HG02970 (cell line): Measurements from ENCODE around the gene SLC44A5.
"Not testable (repeated sequence)": the region's sequence is repeated elsewhere in the genome, so short reads cannot be mapped to it uniquely, and the experiment has no call there.

ENCODE experiments used
- ATAC-seq: cut with Tn5 transposase; IDR thresholded peaks from one replicate; pipeline ENCODE4 v1.9.1; 2021; ENCODE audit warnings: mild to moderate bottlenecking, moderate library complexity, moderate number of reproducible peaks; ENCODE audit not compliant: unreplicated experiment, low FRiP score

The SLC44A5 gene

DNA sequence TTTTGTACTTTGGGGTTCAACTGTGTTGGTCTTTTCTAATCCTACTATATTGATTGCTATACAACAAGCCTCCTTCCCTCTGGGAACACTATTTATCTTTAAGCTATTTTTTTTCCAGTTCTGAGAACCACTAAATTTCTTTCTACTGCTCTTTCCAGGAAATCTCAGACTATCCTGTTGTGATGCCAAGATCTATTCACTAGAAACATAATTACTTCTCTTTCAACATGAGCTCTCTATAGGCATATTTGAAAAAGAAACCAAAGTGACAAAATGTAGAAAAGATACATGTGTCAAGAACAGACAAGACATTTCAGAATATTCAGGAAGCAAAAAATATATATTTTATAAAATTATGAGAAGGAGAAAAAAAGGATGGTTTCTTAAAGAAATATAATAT, 82.9 kb downstream of the SLC44A5 start:
- no peak for ATAC-seq

DNA sequence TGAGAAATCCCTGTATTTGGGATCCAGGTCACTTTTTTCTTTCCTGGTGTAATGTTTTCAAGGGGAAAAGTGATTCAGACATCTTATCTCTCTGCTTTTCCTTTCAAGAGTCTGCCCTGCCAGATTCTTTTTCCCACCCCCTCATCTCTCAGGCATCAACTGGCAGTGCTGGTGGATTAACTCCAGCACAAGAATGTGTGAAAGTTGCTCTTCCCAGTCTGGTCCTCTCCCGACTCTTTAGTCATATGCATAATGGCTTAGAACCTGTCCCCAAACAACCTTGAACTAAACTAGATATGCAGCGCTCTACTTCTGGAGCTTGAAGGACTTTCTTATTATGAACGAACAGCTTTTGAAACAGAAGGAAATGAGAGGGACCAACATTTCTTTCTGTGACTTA, 88.5 kb downstream of the SLC44A5 start:
- ATAC-seq, result no peak

DNA sequence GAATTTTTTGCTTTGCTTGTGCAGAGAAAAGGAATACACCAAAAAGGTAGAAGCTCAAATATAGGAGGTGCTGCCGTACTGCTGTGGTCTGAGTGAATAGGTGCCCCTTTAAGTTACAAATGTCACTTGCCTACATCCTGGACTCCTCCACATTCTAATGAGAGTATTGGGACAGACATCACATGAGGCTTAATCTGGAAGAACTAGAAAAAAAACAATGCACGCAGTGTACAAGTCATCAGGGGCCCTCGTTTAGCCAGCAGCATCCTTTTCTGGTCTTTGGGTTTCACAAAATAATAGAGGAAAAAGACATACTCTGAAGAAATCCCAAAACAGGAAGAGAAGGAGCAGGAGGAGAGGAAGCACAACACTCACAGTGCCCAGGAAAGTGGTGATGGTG, 89.3 kb downstream of the SLC44A5 start:
- ATAC-seq, result no peak

DNA sequence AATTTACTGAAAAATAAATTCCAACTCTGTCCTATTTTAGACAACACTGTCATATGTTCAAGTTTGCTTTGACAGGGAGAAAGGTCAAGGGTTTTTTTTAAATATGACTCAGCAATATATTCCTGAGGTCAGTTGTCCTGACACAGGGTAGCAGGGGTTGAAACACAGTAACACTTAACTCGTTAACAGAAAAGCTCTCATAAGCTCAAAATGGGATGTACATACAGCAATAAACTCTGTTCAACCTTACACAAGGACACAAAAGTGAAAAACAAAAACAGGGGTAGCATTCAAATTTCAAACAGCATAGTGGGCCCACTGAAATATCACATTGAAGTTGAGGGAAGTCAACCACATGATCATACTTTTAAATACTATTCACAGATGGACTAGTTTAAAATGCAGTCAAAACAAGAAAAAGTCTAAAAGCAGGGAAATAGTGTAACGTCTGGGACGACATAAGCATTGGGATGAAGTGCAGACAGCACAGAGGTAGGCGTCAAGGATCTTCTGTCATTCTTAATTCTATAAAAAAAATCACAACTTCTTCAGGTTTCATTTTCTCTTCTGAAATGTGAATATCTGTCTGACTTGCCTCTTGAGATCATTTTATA, 89.9 kb downstream of the SLC44A5 start:
- no peak for ATAC-seq

DNA sequence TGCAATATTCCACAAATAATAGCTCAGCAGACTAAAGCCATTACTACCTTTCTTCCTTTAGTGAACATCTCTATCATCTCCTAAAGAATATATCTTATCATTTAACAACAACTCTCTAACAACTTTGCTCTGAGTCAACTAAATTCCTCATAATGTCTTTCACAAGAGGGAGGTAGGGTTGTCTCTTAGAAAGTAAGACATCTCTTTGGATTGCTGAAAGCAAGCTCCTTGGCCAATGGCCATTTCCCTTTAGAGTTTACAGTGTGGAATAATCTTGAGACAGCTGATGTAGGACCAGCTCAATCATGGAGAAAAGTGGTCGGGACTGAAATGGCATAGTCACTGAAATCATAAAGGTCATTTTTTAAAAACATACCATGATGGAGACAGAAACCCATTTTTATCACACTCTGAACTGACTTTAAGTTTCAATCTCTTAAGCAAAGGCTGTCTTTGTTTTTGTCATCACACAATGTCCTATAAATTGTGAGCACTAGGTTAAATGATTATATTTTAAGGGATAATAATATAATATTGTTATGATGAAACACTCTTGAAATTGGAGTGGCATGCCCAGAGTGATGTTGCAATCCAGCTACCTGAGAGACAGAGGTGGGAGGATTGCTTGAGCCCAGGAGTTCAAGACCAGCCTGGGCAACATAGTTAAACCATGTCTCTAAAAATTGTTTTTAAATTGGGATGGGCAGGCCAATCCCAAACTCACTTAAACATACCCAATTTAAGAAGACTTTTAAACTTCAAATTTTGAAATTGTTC, 91.1 kb downstream of the SLC44A5 start:
- no peak for ATAC-seq

DNA sequence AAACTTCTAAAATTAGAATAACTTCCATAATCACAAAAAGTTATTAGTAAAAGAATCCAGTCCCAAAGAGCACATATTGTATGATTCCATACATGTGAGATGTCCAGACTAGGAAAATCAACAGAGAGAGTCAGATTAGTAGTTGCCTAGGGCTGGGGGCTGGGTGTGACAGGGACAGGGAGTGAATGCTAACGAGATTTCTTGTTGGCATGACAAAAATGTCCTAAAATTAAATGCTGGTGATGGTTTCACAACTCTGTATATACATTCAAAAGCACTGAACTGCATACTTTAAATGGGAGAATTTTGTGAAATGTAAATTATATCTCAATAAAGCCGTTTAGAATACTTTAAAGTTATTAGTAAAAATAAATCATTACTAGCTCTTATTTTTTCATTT, 92.2 kb downstream of the SLC44A5 start:
- ATAC-seq, result no peak

DNA sequence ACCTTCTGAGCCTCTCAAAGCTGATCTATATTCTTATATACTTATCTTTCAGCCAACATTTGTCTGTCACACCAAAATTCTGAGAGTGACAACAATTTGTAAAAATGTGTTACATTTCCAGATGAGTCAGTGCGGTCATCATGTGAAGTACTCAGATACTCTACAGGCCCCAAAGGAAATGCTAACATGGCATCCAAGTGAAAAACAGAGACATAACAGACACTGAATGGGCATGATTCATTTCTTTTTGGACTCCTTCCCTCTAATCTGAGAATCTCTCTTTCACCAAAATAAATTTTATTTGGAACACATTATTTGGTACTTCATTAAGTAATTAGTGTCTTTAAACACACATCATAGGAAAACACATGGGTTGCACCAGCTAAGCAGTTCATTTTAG, 96.6 kb downstream of the SLC44A5 start:
- no peak for ATAC-seq

DNA sequence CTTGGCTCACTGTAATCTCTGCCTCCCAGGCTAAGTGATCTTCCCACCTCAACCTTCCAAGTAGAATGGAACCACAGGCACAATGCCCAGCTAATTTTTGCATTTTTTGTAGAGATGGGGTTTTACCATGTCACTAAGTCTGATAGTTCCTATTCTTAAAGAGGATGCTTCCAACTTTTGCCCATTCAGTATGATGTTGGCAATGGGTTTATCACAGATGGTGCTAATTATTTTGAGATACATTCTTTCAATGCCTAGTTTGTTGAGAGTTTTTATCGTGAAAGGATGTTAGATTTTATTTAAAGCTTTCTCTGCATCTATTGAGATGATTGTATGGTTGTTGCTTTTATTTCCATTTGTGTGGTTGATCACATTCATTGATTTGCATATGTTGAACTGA, 103.9 kb downstream of the SLC44A5 start:
- ATAC-seq, result no peak

DNA sequence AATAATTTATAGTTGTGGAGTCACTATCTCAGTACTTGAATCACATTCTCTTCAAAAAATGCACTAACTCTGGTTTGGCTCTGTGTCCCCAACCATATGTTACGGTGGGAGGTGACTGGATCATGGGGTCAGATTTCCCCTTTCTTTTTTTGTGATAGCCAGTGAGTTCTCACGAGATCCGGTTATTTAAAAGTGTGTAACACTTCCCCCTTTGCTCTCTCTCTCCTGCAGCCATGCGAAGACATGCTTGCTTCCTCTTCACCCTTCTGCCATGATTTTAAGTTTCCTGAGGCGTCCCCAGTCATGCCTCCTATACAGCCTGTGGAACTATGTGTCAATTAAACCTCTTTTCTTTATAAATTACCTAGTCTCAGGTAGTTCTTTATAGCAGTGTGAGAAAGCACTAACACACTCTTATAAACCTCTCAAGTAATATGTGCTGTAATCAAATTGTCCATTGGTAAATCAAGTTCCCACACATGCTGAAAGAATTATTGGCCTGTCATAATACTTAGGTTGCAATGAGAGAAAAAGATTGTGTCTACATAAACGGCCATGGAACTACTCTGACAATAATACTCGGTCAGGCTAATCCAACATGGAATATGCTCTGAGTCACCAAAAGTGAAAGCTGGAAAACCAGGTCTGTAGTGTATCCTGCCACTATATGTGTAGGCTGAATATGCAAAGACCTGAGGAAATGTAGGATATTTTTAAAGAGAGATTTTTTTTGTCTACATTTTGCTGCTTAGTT, 107.5 kb downstream of the SLC44A5 start:
- no peak for ATAC-seq

DNA sequence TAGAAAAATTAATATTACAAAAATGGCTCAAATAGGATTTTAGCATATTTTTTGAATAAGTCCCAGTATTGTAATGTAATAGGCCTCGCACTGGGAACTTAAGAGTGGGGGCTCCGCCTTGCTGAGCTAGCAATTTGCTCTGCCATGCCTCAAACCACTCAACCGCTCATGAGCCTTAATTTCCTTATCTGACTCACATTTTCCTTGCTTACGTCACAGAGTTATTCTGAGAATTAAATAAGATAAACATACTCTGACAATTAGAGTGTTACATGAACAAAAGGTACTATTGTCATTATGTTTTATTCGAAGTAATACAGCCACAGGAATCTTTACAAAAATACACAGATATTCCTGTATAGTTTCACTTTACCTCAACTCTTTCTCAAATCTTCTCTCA, 108.1 kb downstream of the SLC44A5 start:
- no peak for ATAC-seq

DNA sequence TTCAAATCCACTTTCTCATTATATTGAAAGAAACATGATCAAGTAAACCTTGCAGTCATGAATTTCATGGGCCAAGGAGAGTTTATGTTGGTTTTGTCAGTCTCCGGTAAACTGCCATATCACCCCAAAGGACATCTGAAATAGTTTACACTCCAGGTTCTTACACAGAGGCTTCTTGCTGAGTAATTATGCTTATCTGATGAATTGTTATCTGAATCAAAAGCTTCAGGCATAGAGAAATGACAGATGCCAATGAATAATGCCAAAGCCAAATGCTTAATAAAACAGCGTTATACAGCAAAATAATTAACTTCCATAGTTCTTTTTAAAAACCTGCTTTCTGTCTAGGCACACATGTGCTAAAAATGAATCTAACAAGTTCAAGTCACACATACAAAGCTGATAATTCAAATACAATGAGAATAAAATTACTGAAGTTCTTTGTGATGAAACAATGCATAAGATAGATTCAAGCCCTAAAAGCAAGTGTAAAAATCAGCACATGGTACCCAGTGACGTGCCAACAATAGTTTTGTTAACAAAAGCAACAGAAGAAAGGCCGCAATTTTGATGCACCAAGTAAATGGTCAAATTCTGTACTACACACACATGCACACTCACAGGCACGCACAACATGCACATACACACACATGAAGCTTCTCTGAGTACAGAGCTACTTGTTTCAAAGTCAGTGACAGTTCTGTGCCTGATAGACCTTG, 109.2 kb downstream of the SLC44A5 start:
- ATAC-seq, result no peak

DNA sequence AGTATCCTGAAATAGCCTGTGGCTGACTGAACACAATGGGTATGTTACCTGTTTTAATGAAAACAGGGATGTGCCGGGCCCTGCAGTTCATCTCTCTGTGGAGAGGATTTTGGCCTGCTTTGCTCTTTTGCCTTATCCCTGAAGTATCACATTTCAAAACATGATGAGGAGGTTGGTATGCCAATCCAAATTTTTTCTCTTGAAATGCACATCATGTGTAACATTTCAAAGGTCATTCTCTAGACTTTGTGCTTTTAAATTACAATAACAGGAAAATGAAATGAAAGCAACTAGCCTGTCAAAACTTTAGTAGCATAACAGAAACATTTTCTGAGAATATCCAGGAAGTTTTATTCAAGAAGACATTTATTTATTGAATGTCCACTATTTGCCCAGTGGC, 118.9 kb downstream of the SLC44A5 start:
- no peak for ATAC-seq

DNA sequence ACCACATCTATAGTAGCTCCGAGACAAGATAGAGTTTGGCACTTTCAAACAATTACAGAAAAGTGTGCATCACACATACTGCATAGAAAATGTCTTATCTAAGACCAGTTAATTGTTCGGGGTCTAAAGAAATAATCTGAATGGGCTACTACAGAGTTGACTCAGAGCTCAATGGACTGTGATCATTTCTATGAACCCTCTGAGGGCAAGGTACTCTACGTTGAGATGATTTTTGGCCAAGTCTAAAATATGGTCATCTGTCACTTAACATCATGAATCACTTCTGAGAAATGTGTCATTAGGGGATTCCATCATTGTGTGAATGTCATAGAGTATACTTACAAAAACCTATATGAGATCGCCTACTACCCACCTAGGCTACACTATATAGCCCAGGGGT, 123.5 kb downstream of the SLC44A5 start:
- ATAC-seq, result no peak

DNA sequence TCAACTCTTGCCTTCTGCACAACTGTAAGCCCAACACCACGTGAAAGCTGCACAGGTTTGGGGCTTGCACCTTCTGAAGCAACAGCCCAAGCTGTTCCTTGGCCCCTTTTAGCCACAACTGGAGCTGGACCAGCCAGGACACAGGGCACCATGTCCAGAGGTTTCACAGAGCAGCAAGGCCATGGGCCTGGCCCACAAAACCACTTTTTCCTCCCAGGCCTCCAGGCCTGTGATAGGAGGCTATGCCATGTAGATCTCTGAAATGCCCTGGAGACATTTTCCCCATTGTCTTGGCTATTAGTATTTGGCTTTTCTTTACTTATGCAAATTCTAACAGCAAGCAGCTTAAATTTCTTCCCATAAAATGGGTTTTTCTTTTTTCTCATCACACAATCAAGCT, 126.1 kb downstream of the SLC44A5 start:
- no peak for ATAC-seq

DNA sequence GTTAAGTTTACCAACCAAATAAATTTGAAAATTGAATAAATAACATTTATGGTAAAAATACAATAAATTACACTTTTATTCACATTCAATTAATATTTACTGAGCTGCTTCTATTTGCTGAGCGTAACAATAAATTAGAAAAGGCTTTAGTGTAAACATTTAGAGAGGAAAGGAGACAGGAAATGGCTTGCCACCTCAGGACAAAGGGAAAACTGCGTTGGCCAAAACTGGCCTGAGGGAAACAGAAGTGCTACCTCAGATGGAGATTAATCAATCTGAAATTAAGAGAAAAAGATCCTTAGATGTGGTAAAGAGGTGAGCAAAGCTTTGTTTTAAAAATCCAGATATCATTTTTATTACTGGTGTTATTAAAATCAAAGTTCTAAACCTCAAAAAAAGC, 128.0 kb downstream of the SLC44A5 start:
- ATAC-seq, result no peak

DNA sequence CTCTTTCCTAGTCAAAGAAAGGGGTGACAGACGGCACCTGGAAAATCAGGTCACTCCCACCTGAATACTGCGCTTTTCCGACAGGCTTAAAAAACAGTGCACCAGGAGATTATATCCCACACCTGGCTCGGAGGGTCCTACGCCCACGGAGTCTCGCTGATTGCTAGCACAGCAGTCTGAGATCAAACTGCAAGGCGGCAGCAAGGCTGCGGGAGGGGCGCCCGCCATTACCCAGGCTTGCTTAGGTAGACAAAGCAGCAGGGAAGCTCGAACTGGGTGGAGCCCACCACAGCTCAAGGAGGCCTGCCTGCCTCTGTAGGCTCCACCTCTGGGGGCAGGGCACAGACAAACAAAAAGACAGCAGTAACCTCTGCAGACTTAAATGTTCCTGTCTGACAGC, 134.4 kb downstream of the SLC44A5 start:
- not testable (repeated sequence) for ATAC-seq

DNA sequence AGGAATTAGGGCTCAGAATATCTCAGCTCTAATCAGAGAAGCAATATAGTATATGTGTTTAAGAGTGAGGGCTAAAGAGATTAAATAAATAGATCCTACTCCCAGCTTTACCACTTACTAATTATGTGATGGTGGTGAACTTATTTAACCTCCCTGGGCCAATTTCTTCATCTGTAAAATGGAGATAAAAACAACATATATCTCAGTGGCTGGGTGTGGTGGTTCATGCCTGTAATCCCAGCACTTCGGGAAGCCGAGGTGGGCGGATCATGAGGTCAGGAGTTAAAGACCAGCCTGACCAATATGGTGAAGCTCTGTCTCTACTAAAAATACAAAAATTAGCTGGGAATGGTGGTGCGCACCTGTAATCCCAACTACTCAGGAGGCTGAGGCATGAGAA, 135.2 kb downstream of the SLC44A5 start:
- no peak for ATAC-seq

DNA sequence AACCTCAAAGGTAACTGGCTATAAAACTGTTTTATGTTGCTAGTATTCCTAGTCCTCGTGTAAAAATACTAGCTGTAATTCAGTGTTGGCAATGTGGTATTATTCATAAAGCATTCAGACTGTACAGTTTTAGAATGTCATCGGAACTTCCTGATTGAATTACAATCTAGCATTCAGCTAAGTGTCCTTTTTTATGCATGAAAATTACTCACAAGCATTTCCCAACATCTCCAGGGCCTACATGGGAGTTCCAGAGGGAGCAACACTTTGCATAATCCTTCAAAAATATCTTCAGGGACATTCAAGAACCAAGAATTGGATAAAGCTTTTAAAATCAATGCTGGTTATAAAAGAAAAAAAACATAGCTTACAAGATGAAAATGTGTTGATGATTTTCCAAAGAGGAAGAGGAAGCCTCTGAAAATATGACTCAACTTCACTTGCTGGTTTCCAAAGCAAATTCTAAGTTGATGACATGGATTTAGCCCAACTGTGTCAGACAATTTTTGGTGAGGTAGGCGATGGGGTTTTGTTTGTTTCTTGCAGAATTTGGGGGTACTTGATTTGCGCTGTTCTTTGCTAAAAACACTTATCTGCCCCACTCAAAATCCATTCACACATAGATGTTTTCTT, 137.8 kb downstream of the SLC44A5 start:
- ATAC-seq, result no peak

DNA sequence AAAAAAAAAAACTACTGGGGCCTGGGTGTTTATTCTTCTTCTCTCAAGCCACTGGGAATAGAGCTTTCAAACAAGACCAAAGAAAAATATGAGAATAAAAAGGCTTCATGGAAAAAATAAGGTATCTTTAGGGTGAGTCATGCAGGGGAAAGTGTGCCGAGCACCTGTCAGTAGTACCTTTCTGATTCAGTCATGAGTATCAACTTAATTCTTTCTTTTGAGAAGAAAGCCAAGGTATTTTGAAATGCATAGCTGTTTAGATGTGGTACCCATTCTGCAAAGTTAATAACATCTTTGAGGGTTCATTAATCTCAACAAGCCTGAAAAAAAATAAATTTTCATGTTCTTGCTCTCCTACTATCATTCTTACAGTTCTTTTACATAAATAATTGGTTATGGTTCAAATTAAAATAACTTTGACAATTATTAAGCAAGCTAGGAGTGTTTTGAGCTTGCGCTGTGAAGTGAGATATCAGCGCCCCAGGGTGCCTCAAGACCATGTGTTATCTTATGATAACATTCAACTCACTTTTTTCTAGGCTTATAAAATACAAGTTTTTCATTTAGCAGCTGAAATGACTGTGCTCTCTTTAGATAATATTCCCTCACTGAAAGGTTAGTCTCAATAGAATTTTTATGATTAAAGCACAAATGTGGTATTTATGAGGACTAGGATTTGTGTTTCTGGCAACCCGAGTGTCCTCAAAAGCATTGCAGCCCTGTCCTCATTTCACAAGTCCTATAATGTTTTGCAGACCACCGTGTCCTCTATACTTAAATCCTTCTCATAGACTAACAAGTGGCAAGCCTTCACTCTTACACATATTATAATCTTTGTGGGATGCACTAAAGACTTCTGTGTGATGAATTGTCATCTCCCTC, 138.6 kb downstream of the SLC44A5 start:
- ATAC-seq, result no peak

DNA sequence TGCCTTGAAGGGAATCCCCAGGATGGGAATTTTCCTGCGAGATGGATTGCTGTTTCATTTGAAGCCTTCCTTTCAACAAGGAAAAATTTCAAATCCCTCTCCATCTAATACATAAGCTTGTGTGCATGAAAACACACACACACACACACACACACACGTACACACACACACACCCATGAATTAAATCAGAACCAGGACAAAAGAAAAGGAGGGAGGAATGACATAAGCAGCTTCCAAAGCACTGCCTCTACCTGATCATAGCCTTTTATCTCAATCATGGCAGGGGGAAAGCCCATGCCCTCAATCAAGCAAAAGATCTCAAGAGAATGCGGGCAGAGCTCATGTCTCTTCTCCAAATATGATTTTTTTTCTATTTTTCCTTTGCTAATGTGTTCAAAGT, 139.7 kb downstream of the SLC44A5 start:
- ATAC-seq, result no peak
